Neural cell (in vitro differentiated cells): ENCODE measurements around the gene TMEM147. TPM values are rescaled to one million over a fixed set of nuclear protein-coding genes. Genes with fewer than 3 reads are reported as not detected.

Source experiments
- H2AFZ ChIP-seq: fragments of 200-600, 300-800 bp; sonication (generic), shearing (Covaris generic); 2 replicates; pipeline ENCODE4 v1.6.0; 2014; ENCODE audit warnings: low read depth, mild to moderate bottlenecking, antibody characterized with exemption, low read length, moderate library complexity
- H3F3A ChIP-seq: fragments of 200-600 bp; shearing (Covaris generic); 2 replicates; pipeline ENCODE4 v1.6.1; 2016; ENCODE audit warnings: mild to moderate bottlenecking, moderate library complexity, mixed read lengths, antibody characterized with exemption, low read length; ENCODE audit not compliant: insufficient read depth, poor library complexity, severe bottlenecking
- H3K27ac ChIP-seq: fragments of 200-600, 300-800 bp; sonication (generic), shearing (Covaris generic); 2 replicates; pipeline ENCODE4 v1.5.1; 2014; ENCODE audit warnings: mild to moderate bottlenecking, low read length, moderate library complexity
- H3K27me3 ChIP-seq: fragments of 300-800, 200-600 bp; sonication (generic), shearing (Covaris generic); 2 replicates; pipeline ENCODE4 v1.6.0; 2014; ENCODE audit warnings: mild to moderate bottlenecking, low read depth, low read length, moderate library complexity; ENCODE audit not compliant: insufficient read depth
- H3K36me3 ChIP-seq: fragments of 300-800, 200-600 bp; sonication (generic), shearing (Covaris generic); 2 replicates; pipeline ENCODE4 v1.5.1; 2014; ENCODE audit warnings: mild to moderate bottlenecking, antibody characterized with exemption, low read length, moderate library complexity; ENCODE audit not compliant: insufficient read depth
- H3K4me2 ChIP-seq: fragments of 300-800, 200-600 bp; sonication (generic), shearing (Covaris generic); 2 replicates; pipeline ENCODE4 v1.6.0; 2014; ENCODE audit warnings: mild to moderate bottlenecking, low read length
- H3K4me3 ChIP-seq: fragments of 300-800, 200-600 bp; sonication (generic), shearing (Covaris generic); 2 replicates; pipeline ENCODE4 v1.5.1; 2014; ENCODE audit warnings: mild to moderate bottlenecking, low read length, moderate library complexity
- H3K79me2 ChIP-seq: fragments of 200-600 bp; shearing (Covaris generic); replicated peaks from 2 replicates; pipeline ENCODE4 v1.6.0; 2014; ENCODE audit warnings: mild to moderate bottlenecking, low read length, moderate library complexity; ENCODE audit not compliant: insufficient read depth
- H3K9ac ChIP-seq: fragments of 300-800, 200-600 bp; sonication (generic), shearing (Covaris generic); 2 replicates; pipeline ENCODE4 v1.6.1; 2016; ENCODE audit warnings: mild to moderate bottlenecking, low read length, mixed read lengths
- H3K9me2 ChIP-seq: fragments of 200-600 bp; shearing (Covaris generic); 2 replicates; pipeline ENCODE4 v1.6.1; 2016; ENCODE audit warnings: mild to moderate bottlenecking, low read length, mixed read lengths; ENCODE audit not compliant: insufficient read depth
- H3K9me3 ChIP-seq: fragments of 200-600, 300-800 bp; sonication (generic), shearing (Covaris generic); 2 replicates; pipeline ENCODE4 v1.6.1; 2016; ENCODE audit warnings: mild to moderate bottlenecking, mixed run types, low read length, moderate library complexity, mixed read lengths
- H4K20me1 ChIP-seq: fragments of 200-600 bp; shearing (Covaris generic); 2 replicates; pipeline ENCODE4 v1.6.1; 2016; ENCODE audit warnings: mild to moderate bottlenecking, mixed run types; ENCODE audit not compliant: insufficient read depth
- CTCF ChIP-seq: fragments of 450-650 bp; IDR thresholded peaks from 2 replicates; pipeline ENCODE4 v1.5.1; 2014; ENCODE audit warnings: antibody characterized with exemption, mild to moderate bottlenecking, moderate library complexity; ENCODE audit not compliant: poor library complexity, severe bottlenecking
- EP300 ChIP-seq: fragments of 450-650 bp; conservative IDR thresholded peaks from 2 replicates; pipeline ENCODE4 v1.6.1; 2014; ENCODE audit warnings: antibody characterized with exemption, mild to moderate bottlenecking, moderate library complexity; ENCODE audit not compliant: poor library complexity, severe bottlenecking
- EZH2 ChIP-seq: fragments of 200-600, 300-800 bp; shearing (Covaris generic), sonication (generic); IDR thresholded peaks from 2 replicates; pipeline ENCODE4 v1.6.1; 2014; ENCODE audit warnings: antibody characterized with exemption, low read length, borderline replicate concordance, mild to moderate bottlenecking; ENCODE audit not compliant: insufficient read depth, poor library complexity, severe bottlenecking
- MXI1 ChIP-seq: fragments of 450-650 bp; conservative IDR thresholded peaks from 2 replicates; pipeline ENCODE4 v1.6.1; 2014; ENCODE audit warnings: antibody characterized with exemption, mild to moderate bottlenecking; ENCODE audit not compliant: poor library complexity, severe bottlenecking
- POLR2AphosphoS5 ChIP-seq: IDR thresholded peaks from 2 replicates; pipeline ENCODE4 v1.6.1; 2012
- RAD21 ChIP-seq: fragments of 450-650 bp; conservative IDR thresholded peaks from 2 replicates; pipeline ENCODE4 v1.6.1; 2014; ENCODE audit warnings: antibody characterized with exemption, mild to moderate bottlenecking, moderate library complexity
- REST ChIP-seq: IDR thresholded peaks from 2 replicates; pipeline ENCODE4 v1.6.1; 2012; ENCODE audit warnings: borderline replicate concordance
- SMC3 ChIP-seq: fragments of 450-650 bp; conservative IDR thresholded peaks from 2 replicates; pipeline ENCODE4 v1.6.1; 2014; ENCODE audit warnings: antibody characterized with exemption, mild to moderate bottlenecking, moderate library complexity; ENCODE audit not compliant: poor library complexity
- TAF1 ChIP-seq: IDR thresholded peaks from 2 replicates; pipeline ENCODE4 v1.6.1; 2012; ENCODE audit warnings: low read depth
- polyA plus RNA-seq: library from polyadenylated mRNA; depleted of rRNA; stranded (reverse); fragments of >200 nt; gene quantifications from 2 replicates; pipeline ENCODE4 v1.2.3, GENCODE V29; 2014

The TMEM147 gene
- polyA plus RNA-seq, 1 donor from 2014 or later = 106 TPM

- no peak overlapping the region for H3K9ac ChIP-seq
- H3K79me2 ChIP-seq = no peaks in the 10 kb centered on the region
- TF ChIP-seq RAD21 (no peak), EP300 (no peak), CTCF (no peak), REST (no peak), EZH2 (no peak), SMC3 (no peak), MXI1 (no peak), TAF1 (no peak), POLR2AphosphoS5 (no peak)
- H3K27ac ChIP-seq = no peak overlapping the region
- H3K36me3 ChIP-seq = no peaks in the 10 kb centered on the region
- H3K27me3 ChIP-seq = peaks cover 30% of the 10 kb centered on the region
- no peak overlapping the region for H3K4me3 ChIP-seq
- H2AFZ ChIP-seq = no peak overlapping the region
- no peak overlapping the region for H3K4me2 ChIP-seq
- H3K9me3 ChIP-seq = no peaks in the 10 kb centered on the region
- no peaks in the 10 kb centered on the region for H4K20me1 ChIP-seq
- no peaks in the 10 kb centered on the region for H3K9me2 ChIP-seq
- H3F3A ChIP-seq = no peaks in the 10 kb centered on the region
These were observed 15.3 kb downstream of the TMEM147 start for GRCh38 chr19:35560677-35561076.

GRCh38 chr19:35561436-35561835 lies 16.0 kb downstream of the TMEM147 start:
- no peaks in the 10 kb centered on the region for H4K20me1 ChIP-seq
- TF ChIP-seq MXI1 (no peak), EP300 (no peak), CTCF (no peak), RAD21 (no peak), TAF1 (no peak), SMC3 (no peak), EZH2 (no peak), REST (no peak), POLR2AphosphoS5 (no peak)

More at GRCh38 chr19:35561436-35561835, 16.0 kb downstream of the TMEM147 start:
- Histone ChIP-seq H3K9me2 (no peaks in the 10 kb centered on the region), H3K27me3 (peaks cover 30% of the 10 kb centered on the region), H3K36me3 (no peaks in the 10 kb centered on the region), H3K79me2 (no peaks in the 10 kb centered on the region), H3K9me3 (no peaks in the 10 kb centered on the region), H2AFZ (no peak overlapping the region), H3F3A (no peaks in the 10 kb centered on the region), H3K9ac (no peak overlapping the region), H3K4me2 (no peak overlapping the region), H3K4me3 (no peak overlapping the region), H3K27ac (no peak overlapping the region)
